Heart right ventricle (tissue), 16 donors: ENCODE data around the gene TTC9. TPM values are rescaled to one million over a fixed set of nuclear protein-coding genes. Genes with fewer than 3 reads are reported as not detected.

Experiments
- ATAC-seq, 8 donors: fragments of 200-7000 bp; cut with Tn5 transposase; one replicate each; pipeline ENCODE4 v1.9.1; 2020; ENCODE audit warnings: mild to moderate bottlenecking in 8 of 8, moderate library complexity in 8 of 8, moderate number of reproducible peaks in 1 of 8
- DNase-seq, 2 donors: peaks; one replicate each; pipeline ENCODE4 v3.0.0-alpha.2; 2020
- H3K27ac ChIP-seq, 10 donors: fragments of 200-600 bp; sonication (generic) in 2 of 10; one replicate each; pipeline versions ENCODE4 v1.5.0 to v1.8.0; 2020 to 2022; ENCODE audit warnings: mild to moderate bottlenecking in 3 of 10
- H3K27me3 ChIP-seq, 7 donors: fragments of 200-600 bp; one replicate each; pipeline ENCODE4 v1.8.0; 2021 to 2022; ENCODE audit warnings: mild to moderate bottlenecking in 2 of 7
- H3K36me3 ChIP-seq, 9 donors: fragments of 200-600 bp; sonication (generic) in 1 of 9; one replicate each; pipeline versions ENCODE4 v1.5.0 to v1.8.0; 2020 to 2022; ENCODE audit warnings: mild to moderate bottlenecking in 2 of 9
- H3K4me1 ChIP-seq, 9 donors: fragments of 200-600 bp; sonication (generic) in 1 of 9; one replicate each; pipeline versions ENCODE4 v1.5.0 to v1.8.0; 2020 to 2022; ENCODE audit warnings: mild to moderate bottlenecking in 4 of 9
- H3K4me3 ChIP-seq, 10 donors: fragments of 200-600 bp; sonication (generic) in 2 of 10; one replicate each; pipeline versions ENCODE4 v1.5.0 to v1.8.0; 2020 to 2022; ENCODE audit warnings: mild to moderate bottlenecking in 7 of 10, moderate library complexity in 2 of 10
- H3K9me3 ChIP-seq, 11 donors: fragments of 200-600 bp in 10 of 11; sonication (generic) in 2 of 11; one replicate each; pipeline versions ENCODE4 v1.5.0 to v1.8.0; 2013 to 2022; ENCODE audit warnings: mild to moderate bottlenecking in 2 of 11, control low read depth in 1 of 11, moderate library complexity in 1 of 11
- CTCF ChIP-seq, 9 donors: fragments of 200-600 bp; sonication (generic) in 2 of 9; IDR thresholded peaks; one replicate each; pipeline versions ENCODE4 v1.5.0 to v1.8.0; 2021 to 2022; ENCODE audit warnings: antibody characterized with exemption in 9 of 9, mild to moderate bottlenecking in 5 of 9, moderate library complexity in 1 of 9
- WGBS, 2 donors: extraction: QIAGEN DNeasy Blood & Tissue Kit; methylation state at CpG; one replicate each; pipeline ENCODE4 v1.1.7; 2013; ENCODE audit warnings: inconsistent platforms in 1 of 2; 5-methylcytosine and 5-hydroxymethylcytosine counted together
- intact Hi-C, 10 donors: fragments of 100-400 bp; cut with DNase I; formaldehyde crosslinking; loops; one replicate each; pipeline versions ENCODE4 v1.11.1 to v1.14.2; 2022
- long read RNA-seq, 3 donors: library from polyadenylated mRNA; unstranded; transcript quantifications; one replicate each; pipeline ENCODE4 v2.0.0, GENCODE V29; 2020 to 2021
- polyA plus RNA-seq, 2 donors: library from polyadenylated mRNA; stranded (reverse); fragments of 200-250 nt; gene quantifications; one replicate each; pipeline ENCODE4 v1.2.3, GENCODE V29; 2013
- total RNA-seq, 10 donors: library from RNA; stranded (reverse); fragmentation: NEBNext Ultra II Directional in 3 of 10; extraction: Animal tissue kit (Norgen Biotek cat#: 25700) in 3 of 10; gene quantifications; one replicate each; pipeline versions ENCODE4 v1.2.1 to v1.2.4, GENCODE V29; 2021 to 2023
- donor health status: Arrhythmogenic right ventricular cardiomyopathy.
- donor health status: ischemic (EF 13 %, LVEDD 7.1; RV severe dilation, severe dysfunction).
- donor health status: healthy with polysubstance abuse.
- donor health status: DM: no; HTN: yes; CAD: no.
- donor health status: DM: no; HTN: no; CAD: no.
- donor health status: ischemic (EF 25% LVEDD 6.9; RV normal size, moderate dysfunction).
- donor health status: ischemic (EF 25% LVEDD 5.7; RV mildly dilated, moderate dysfunction).
- donor health status: healthy.
- donor health status: DM: yes; HTN: yes; CAD: no.
- donor health status: Ischemic cardiomyopathy.
- donor health status: ischemic (EF 35%, LVEDD 5.7; RV mildly dilated, moderate dysfunction).
- donor health status: nonischemic (EF 11% LVEDD 7.7; RV severe dilation, severe dysfunction).
- donor health status: DM: yes; HTN: yes; CAD: no.
- donor health status: PGD.
- donor health status: ischemic (EF 29% LVEDD 5.4; RV normal size, mild dysfunction).
- donor health status: nonischemic (EF 23%, LVEDD 6.1; RV moderate dilation, normal function).

Gene TTC9
- total RNA-seq (1 to 10 TPM in 6 of 10 donors, under 1 TPM in 4; 0.31 to 2.9 (median 1.6) TPM), polyA plus RNA-seq (under 1 TPM; 0.22 to 0.84 TPM)
- long read RNA-seq, donor 1, result 0 reads
- long read RNA-seq, donor 2, full-length matches to known transcripts, result 2 of 3 reads
- long read RNA-seq, donor 2, partial matches to known transcripts, result 0 of 3 reads
- long read RNA-seq, donor 2, other reads (novel, unspliced or antisense), result 1 of 3 reads
- long read RNA-seq, donor 3, result 0 reads

- H3K36me3 ChIP-seq, result no peaks in the 10 kb centered on the region
- no peaks in the 10 kb centered on the region for H3K9me3 ChIP-seq
- peak within 1 kb of the TSS in 4 of 10 donors; percentile 8 to 58 (median 40) for H3K27ac ChIP-seq
- WGBS, 2 donors, result 0% methylated on average over 75 to 105 of the region's 105 CpGs
- ATAC-seq (peak; percentile 54 to 75 (median 64)), DNase-seq (peak in 1 of 2 donors; percentile 29)
- H3K4me1 ChIP-seq, result peaks cover 0 to 24% (median 15%) of the 10 kb centered on the region in 9 donors
- intact Hi-C loops, result no loop called here
- no peak for TF ChIP-seq CTCF (IDR thresholded peaks at IDR 0.05)
- H3K27me3 ChIP-seq, result peaks cover 0 to 74% (median 28%) of the 10 kb centered on the region in 7 donors
- peak within 1 kb of the TSS; percentile 50 to 87 (median 66) for H3K4me3 ChIP-seq
These were observed at the start of gene TTC9 for GRCh38 chr14:70641548-70642302. Gene TTC9, plus strand, starts transcription at chr14:70641916. Its CDS starts 214 bp downstream, at chr14:70642130.

GRCh38 chr14:70594461-70594860 lies 47.3 kb upstream of the TTC9 start:
- ATAC-seq (no peak), DNase-seq (no peak)
- 97 to 98% methylated on average over 9 of the region's 9 CpGs for WGBS, 2 donors
- TF ChIP-seq CTCF (IDR thresholded peaks at IDR 0.05), result no peak
- no peaks in the 10 kb centered on the region for H3K27me3 ChIP-seq
- peaks cover 2 to 21% (median 9%) of the 10 kb centered on the region in 9 donors for H3K4me1 ChIP-seq
- H3K4me3 ChIP-seq, result no peak overlapping the region
- H3K27ac ChIP-seq, result no peak overlapping the region
- intact Hi-C loops, result no loop called here
- no peaks in the 10 kb centered on the region for H3K9me3 ChIP-seq
- H3K36me3 ChIP-seq, result peaks cover 0 to 82% (median 43%) of the 10 kb centered on the region in 9 donors

GRCh38 chr14:70595443-70596185 lies 46.1 kb upstream of the TTC9 start:
- Histone ChIP-seq H3K4me1 (peaks cover 4 to 27% (median 15%) of the 10 kb centered on the region in 9 donors), H3K27me3 (no peaks in the 10 kb centered on the region), H3K36me3 (peaks cover 0 to 71% (median 33%) of the 10 kb centered on the region in 9 donors), H3K27ac (no peak overlapping the region), H3K9me3 (no peaks in the 10 kb centered on the region), H3K4me3 (no peak overlapping the region)
- WGBS, 2 donors, result 73 to 74% methylated on average over 9 of the region's 9 CpGs
- intact Hi-C loops, result no loop called here
- DNase-seq (no peak), ATAC-seq (no peak)
- no peak for TF ChIP-seq CTCF (IDR thresholded peaks at IDR 0.05)

GRCh38 chr14:70597731-70598130 lies 44.0 kb upstream of the TTC9 start:
- DNase-seq, result no peak
- intact Hi-C loops, result no loop called here
- peaks cover 0 to 49% (median 28%) of the 10 kb centered on the region in 9 donors for H3K36me3 ChIP-seq
- H3K4me3 ChIP-seq, result no peak overlapping the region
- no peaks in the 10 kb centered on the region for H3K27me3 ChIP-seq
- no peak for ATAC-seq
- no peak for TF ChIP-seq CTCF (IDR thresholded peaks at IDR 0.05)
- H3K9me3 ChIP-seq, result no peaks in the 10 kb centered on the region
- H3K27ac ChIP-seq, result no peak overlapping the region
- H3K4me1 ChIP-seq, result peaks cover 4 to 34% (median 15%) of the 10 kb centered on the region in 9 donors
- WGBS, 2 donors, result 90 to 93% methylated on average over 3 of the region's 3 CpGs
